ENCODE measurements around the gene KIF16B. TPM values are rescaled to one million over a fixed set of nuclear protein-coding genes. Genes with fewer than 3 reads are reported as not detected.

Gene KIF16B
- total and polyA plus RNA-seq, 2 experiments from 2014 or later, result 6.5 to 11.1 TPM

GRCh38 chr20:16388731-16389130, 184.5 kb downstream of the KIF16B start:
- Mint-ChIP-seq H3K36me3 (ENCODE audit: low read depth) (peaks cover 5% of the 10 kb centered on the region; the same call in 1 of the 3 replicates), H3K4me1 (no peaks in the 10 kb centered on the region), H3K27ac (no peak overlapping the region), H3K9me3 (no peaks in the 10 kb centered on the region), H3K4me3 (no peak overlapping the region), H3K27me3 (ENCODE audit: insufficient read depth, low read depth, poor library complexity) (peaks cover 4% of the 10 kb centered on the region)
- no peak for DNase-seq (ENCODE audit: low spot score)
- peaks cover 15% of the 10 kb centered on the region for H3K9me2 ChIP-seq (ENCODE audit: insufficient read depth)
- no peaks in the 10 kb centered on the region for H3K36me3 ChIP-seq (ENCODE audit: insufficient read depth)
- H3K4me3 ChIP-seq, result no peak overlapping the region
- H3F3A ChIP-seq (replicated peaks; ENCODE audit: low read depth), result no peaks in the 10 kb centered on the region
- no peaks in the 10 kb centered on the region for H3K79me2 ChIP-seq (replicated peaks; ENCODE audit: insufficient read depth)
- no peaks in the 10 kb centered on the region for H4K20me1 ChIP-seq (replicated peaks; ENCODE audit: insufficient read depth)
- no peak for ATAC-seq
- H3K27ac ChIP-seq (ENCODE audit: low read depth), result no peak overlapping the region
- H2AFZ ChIP-seq, result no peak overlapping the region
- no peak overlapping the region for H3K4me2 ChIP-seq
- no peaks in the 10 kb centered on the region for H3K27me3 ChIP-seq (ENCODE audit: insufficient read depth)
- no peaks in the 10 kb centered on the region for H3K4me1 ChIP-seq (ENCODE audit: insufficient read depth)
- TF ChIP-seq CTCF (conservative IDR thresholded peaks at IDR 0.05; ENCODE audit: low read depth in 2 of 2) (no peak), NANOG (IDR thresholded peaks at IDR 0.05; ENCODE audit: borderline replicate concordance) (no peak), REST (IDR thresholded peaks at IDR 0.05; ENCODE audit: unreplicated experiment) (no peak), POLR2AphosphoS5 (IDR thresholded peaks at IDR 0.05; ENCODE audit: low read depth) (no peak), ZNF114 (CRISPR knock-in tag; IDR thresholded peaks at IDR 0.05) (no peak), CREB1 (CRISPR knock-in tag; IDR thresholded peaks at IDR 0.05; ENCODE audit: low read depth) (no peak), EZH2 (IDR thresholded peaks at IDR 0.05; ENCODE audit: low read depth, unreplicated experiment) (no peak), ZNF462 (CRISPR knock-in tag; IDR thresholded peaks at IDR 0.05) (no peak), ZNF331 (CRISPR knock-in tag; IDR thresholded peaks at IDR 0.05; ENCODE audit: low read depth) (no peak), ETS1 (IDR thresholded peaks at IDR 0.05) (no peak), STAT1 (IDR thresholded peaks at IDR 0.05; ENCODE audit: unreplicated experiment) (no peak), JUNB (IDR thresholded peaks at IDR 0.05; ENCODE audit: unreplicated experiment) (no peak), EZH2phosphoT487 (IDR thresholded peaks at IDR 0.05; ENCODE audit: unreplicated experiment) (no peak)

All from GM23338 (cell line).